GM23248 (cell line): ENCODE data around the gene CASP9.

Experiments used
- EZH2 ChIP-seq: fragments of 200-600 bp; sonication (generic); IDR thresholded peaks from 2 replicates; pipeline ENCODE4 v1.6.1; 2018; ENCODE audit warnings: antibody characterized with exemption, mild to moderate bottlenecking; ENCODE audit not compliant: insufficient read depth, poor library complexity, severe bottlenecking
- EZH2phosphoT487 ChIP-seq: fragments of 200-600 bp; sonication (generic); IDR thresholded peaks from 2 replicates; pipeline ENCODE4 v1.6.1; 2018; ENCODE audit warnings: antibody characterized with exemption, moderate library complexity, mild to moderate bottlenecking, low read depth; ENCODE audit not compliant: insufficient read depth

GRCh38 chr1:15459771-15460707 is 64.0 kb downstream of the CASP9 start:
- TF ChIP-seq EZH2 (no peak), EZH2phosphoT487 (no peak)
